Stimulated activated CD4-positive, alpha-beta T cell treated with anti-CD3 and anti-CD28 coated beads, TNF-alpha, amount 100 ng/mL, for 24 hours (primary cell): ENCODE data around the gene HASPIN.
"Not testable (repeated sequence)": the region's sequence is repeated elsewhere in the genome, so short reads cannot be mapped to it uniquely, and the experiment has no call there.

Experiments
- DNase-seq, 3 experiments: peaks; one replicate each; pipeline ENCODE4 v3.0.0-alpha.2; 2020; ENCODE audit warnings: low read depth in 3 of 3

HASPIN gene

DNA sequence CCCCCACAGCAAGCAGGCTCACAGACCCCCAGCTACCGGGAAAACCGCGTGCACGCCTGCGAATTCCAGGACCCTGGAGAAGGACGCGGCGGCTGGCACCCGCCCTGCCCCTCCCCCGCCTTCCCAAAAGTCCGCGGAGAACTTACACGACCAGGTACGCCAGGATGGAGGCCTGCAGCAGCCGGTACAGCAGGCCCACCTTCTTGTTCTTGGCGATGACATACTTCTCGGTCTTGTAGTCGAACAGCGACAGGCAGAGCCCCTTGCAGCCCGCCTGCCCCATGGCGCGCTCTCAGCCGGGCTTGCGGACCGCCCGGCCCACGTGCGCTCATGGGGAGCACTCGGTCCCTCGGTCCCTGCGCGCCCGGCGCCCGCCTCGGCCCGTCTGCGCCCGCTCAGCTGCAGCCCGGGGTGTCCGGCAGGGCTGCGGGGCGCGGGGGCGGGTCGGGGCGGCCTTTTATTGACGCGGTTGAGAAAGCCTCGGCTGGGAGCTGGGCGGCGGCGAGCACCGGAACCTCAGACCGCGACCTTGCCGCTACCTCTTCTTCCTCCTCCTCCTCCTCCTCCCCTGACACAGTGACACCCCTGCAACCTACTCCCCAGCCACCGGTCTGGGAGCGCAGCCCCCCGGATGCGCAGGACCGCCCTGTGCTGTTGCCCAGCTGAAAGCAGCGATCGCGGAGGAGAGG is 27.8 kb upstream of the HASPIN start, which contains the start of gene P2RX5:
P2RX5 (minus strand) TSS at position 433 of the 689 bp plus-strand sequence; CDS start at position 283, 150 bp downstream.
- peak in 2 of 3 experiments; percentile 20 to 43 for DNase-seq

DNA sequence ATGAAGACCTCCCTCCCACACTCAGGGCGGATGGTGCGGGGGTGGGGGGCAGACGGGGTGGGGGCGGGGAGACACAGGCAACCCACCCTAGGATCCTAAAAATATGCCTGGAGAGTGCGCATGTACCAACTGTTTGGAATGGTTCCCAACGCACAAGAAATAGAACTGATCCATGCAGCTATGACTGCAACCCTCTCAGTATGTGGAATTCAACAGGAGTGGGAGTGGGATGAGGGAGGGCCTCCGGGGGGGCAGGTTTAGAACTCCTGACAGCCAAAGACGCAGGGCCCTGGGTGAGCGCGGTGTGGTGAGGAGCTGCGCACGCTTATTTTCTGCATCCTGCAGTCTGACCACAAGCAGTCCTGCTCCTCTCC is 26.6 kb upstream of the HASPIN start:
- DNase-seq = no peak

DNA sequence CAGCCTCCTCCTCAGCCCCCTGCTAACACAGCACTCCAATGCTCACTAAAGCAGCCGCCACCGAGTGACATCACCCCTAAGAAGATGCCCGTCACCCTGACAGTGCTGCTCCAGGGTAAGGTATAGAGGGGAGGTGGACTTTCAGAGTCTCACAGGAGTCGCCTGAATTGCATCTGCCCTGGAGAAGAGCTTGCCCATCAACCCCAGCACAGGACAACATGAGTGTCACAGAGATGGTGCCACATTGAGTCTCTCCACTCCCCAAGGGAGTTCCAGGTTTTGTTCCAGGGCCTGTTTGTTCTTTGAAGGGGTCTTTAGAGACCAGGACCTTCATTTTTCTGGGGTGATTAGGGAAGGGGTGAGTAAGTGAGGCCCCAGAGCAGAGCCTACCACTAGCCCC is 25.6 kb upstream of the HASPIN start:
- DNase-seq = no peak

DNA sequence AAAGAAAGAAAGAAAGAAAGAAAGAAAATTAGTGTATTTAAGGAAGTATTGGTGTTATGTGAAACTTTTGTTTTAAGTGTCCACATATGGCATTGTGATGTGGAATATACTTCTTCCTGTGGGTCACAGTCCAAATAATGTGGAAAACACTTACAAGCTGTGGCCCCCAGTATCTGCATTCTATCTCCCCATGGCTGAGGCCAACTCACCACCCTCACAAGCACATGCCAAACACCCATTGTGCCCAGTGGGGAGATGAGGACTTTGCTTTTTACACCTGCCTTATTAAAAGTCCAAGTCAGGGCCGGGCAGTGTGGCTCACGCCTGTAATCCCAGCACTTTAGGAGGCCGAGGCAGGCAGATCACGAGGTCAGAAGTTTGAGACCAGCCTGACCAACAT is 23.8 kb upstream of the HASPIN start:
- no peak for DNase-seq

DNA sequence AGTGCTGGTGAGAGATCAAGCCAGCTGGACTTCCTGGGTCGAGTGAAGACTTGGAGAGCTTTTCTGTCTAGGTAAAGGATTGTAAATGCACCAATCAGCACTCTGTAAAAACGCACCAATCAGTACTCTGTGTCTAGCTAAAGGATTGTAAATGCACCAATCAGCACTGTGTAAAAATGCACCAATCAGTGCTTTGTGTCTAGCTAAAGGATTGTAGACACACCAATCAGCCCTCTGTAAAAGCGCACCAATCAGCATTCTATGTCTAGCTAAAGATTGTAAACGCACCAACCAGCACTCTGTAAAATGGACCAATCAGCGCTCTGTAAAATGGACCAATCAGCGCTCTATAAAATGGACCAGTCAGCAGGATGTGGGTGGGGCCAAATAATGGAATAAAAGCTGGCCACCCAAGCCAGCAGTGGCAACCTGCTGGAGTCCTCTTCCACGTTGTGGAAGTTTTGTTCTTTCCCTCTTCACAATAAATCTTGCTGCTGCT is 21.6 kb upstream of the HASPIN start:
- DNase-seq = not testable (repeated sequence)

DNA sequence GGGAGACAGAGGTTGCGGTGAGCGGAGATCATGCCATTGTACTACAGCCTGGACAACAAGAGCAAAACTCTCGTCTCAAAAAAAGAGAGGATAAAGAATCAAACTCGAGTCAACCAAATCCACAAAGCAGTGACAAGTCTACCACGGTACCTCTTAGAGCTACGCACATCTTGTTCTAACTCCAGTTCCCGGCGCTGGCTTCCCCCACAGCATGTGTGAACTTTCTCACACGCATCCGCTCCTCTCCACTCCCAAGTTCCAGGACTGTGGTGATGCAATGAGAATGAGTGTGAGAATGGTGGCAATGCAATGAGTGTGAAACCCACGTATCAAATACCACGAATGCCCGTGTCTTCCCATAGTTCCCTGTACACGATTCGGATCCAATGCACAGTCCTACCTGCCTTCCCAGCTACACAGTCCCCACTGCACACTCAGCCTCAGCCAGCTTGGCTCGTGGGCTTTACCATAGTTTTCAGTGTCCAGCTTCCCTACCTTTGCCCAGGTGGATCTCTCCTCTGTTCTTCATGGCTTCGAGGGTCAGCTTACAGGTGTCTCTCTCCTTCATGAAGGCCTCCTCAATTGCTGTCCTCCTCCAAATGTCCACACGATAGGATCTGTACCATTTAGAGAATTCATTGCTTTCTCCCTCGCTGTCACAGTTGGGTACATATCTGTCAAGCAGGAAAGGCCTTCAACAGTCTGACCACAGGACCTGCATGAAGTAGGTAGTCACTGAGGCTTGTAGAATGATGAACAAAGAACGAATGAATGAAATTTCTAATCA is 18.6 kb upstream of the HASPIN start:
- DNase-seq = no peak

DNA sequence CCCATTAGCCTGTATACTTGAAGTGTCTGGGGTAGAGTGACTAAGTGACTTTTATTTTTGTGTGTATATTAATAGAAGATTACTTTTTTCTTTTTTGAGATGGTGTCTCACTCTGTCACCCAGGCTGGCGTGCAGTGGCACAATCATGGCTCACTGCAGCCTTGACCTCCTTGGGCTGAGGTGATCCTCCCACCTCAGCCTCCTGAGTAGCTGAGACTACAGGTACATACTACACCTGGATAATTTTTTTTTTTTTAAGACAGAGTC is 18.1 kb upstream of the HASPIN start:
- not testable (repeated sequence) for DNase-seq

DNA sequence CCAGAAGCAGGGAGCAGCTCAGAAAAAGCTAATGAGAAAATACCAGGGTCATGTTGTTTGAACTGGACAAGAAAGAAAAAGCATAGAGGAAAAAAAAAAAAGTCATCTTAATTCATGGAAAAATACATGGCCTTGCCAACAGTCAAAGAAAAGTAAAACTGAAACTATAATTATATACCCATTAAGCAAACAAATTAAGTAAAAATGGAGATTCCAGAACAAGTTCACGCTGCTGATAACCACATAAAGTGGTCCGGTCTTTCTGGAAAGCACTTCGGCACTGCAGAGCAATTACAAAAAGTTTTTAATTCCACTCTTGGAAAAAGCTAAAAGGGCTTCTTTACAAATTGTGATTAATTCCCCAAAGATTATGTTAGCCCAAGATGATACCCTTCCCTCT is 15.3 kb upstream of the HASPIN start:
- DNase-seq = no peak

DNA sequence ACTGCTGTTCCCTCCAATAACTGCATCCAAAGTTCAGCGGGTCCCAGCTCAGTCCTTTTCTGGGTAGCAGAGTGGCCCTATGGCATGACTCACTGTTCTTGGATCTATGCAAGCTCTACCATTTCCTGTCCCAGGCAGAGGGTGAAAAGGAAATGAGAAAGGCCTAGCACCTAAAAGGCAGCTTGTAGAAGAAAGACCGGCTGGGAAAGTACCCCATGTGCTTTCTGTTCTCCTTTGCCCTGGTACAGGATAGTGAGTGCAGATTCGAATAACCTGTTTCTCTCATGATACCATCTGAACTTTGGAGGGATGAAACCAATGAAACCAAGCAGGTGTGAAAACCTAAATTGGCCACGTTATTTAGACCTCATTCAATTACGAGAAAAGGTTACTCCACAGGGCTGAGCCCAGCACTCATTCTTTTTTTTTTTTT is 12.7 kb upstream of the HASPIN start:
- peak; percentile 40 to 60 (median 59) for DNase-seq

DNA sequence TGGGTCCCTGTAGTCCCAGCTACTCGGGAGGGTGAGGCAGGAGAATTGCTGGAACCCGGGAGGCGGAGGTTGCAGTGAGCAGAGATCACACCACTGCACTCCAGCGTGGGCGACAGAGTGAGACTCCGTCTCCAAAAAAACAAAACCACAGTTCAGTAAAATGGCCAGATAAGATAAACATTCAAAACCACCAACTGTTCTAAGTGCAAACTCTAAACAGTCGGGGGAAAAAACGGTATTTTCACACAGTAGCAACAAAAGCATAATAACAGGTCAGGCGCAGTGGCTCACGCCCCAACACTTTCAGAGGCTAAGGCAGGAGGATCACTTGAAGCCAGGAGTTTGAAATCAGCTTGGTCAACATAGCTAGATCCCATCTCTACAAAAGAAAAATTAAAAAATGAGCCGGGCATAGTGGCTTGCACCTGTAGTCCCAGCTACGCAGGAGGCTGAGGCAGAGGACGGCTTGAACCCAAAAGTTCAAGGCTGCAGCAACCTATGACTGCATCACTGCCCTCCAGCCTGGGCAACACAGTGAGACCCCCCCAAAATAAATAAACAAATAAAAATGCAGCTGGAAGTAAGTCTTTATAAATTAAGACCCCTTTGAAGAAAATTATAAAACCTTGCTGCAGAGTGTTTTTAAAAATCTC is 10.8 kb upstream of the HASPIN start:
- peak in 1 of 3 experiments; percentile 44 for DNase-seq

DNA sequence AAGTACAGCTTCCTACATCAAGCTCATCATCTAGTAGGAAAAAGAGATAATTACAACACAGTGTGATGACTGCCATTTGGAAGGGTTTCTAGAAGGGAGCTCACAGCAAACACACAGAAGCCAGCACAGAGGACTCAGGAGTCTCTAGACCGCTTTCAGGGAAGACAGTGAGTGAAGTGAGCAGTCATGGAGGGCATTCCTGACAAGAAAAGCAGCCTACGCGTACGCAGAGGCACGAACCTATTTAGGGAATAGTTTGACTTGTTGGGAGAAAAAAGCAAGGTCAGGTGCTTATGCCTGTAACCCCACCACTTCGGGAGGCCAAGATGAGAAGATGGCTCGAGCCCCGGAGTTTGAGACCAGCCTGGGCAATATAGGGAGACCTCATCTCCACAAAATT is 8.4 kb upstream of the HASPIN start:
- no peak for DNase-seq

DNA sequence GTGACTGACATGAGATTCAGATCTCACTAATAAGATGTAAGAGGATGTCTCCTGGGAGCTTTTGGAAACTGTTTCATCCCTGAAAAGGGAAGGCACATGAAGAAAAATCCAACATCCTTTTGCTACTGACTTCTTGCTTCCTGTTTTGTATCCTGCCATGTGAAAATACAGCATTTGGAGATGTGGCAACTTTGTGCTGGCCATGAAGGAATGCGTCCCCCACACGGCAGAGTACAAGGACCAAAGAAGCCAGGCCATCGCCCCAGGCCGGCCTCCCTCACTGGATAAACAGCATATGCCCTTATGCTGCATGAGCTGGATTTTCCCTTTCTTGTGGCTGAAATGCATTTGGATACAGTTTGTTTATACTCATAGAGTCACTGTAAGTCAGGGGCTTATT is 5.5 kb upstream of the HASPIN start:
- DNase-seq = no peak

DNA sequence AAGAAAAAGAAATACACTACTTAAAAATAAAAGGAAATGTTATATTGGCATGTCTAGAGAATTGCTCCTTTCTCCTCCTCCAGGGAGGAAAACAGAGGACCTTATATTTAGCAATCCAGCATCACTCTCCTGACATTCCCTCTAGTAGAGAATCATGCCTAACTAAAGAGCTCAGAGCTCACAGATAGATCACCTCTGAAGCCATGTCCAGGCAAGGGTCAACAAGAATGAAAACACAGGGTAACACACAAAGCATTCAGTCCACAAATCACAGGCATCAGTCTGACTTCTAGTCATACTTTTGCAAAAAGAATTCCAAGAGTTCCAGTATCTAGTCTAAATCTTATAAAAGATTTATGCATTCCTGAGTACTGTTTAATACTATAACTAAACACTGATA is 4.4 kb upstream of the HASPIN start:
- DNase-seq = no peak

DNA sequence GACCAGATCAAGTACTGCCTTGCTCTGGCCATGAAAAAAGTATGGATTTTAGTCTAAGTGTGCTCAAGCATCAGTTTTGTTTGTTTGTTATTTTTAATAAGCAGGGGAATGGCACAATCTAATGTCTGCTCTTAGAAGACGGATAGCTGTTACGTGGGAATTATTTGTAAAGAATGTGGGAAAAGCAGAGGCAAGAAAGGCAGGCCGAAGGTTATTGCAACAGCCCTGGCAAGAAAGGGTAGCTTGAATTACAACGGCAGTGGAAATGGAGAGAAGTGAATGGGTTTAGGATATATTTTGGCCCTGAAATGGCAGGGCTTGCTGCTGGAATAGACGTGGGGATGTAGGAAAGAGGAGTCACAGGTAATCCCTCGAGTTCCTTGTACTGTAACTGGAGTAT is 987 bp upstream of the HASPIN start:
- DNase-seq = no peak

DNA sequence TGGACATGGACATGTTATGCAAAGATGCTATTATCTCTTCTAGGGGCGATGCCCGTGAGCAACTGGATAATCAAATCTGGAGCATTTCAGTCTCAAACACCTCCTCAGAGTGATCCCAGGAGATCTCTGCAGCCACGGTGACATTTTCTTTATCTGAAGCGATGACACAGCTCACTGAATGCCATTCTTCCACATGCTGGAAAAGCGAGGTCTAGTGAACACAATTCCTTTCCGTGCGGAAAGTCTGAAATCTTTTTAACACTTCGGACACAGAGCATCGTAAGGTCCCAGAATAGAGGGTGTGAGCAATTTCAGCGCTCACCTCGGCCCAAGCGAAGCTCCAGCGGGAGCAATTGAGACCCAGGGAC is 531 bp upstream of the HASPIN start:
- no peak for DNase-seq

DNA sequence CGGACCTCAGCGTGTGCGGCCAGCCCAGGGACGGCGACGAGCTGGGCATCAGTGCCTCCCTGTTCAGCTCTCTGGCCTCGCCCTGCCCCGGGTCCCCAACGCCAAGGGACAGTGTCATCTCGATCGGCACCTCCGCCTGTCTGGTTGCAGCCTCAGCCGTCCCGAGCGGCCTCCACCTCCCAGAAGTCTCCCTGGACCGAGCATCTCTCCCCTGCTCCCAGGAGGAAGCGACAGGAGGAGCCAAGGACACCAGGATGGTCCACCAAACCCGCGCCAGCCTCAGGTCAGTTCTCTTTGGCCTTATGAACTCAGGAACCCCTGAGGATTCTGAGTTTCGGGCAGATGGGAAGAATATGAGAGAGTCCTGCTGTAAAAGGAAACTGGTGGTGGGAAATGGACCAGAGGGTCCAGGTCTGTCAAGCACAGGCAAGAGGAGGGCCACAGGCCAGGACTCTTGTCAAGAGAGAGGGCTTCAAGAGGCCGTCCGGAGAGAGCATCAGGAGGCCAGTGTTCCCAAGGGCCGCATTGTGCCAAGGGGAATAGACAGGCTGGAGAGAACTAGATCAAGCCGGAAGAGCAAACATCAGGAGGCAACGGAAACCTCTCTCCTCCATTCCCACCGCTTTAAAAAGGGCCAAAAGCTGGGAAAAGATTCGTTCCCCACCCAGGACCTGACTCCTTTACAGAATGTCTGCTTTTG is 825 bp downstream of the HASPIN start:
- no peak for DNase-seq

DNA sequence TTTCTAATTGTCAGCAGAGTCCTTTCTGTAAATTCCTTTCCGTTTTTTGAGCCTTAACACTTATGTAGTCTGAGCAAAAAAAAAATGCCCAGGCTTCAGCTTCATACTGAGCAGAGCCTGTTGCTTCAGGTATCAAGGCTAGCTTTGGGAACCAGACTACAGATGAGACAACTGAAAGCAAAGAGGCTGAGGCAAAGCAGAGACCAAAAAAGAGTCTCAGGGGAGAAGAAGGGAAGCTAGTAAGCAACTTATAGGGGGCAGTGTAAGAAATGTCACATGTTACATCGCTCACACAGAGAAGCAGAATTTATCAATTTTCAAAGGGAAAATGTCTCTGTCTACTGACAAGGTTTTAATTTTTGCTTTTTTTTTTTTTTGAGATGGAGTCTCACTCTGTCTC is 3.3 kb downstream of the HASPIN start:
- no peak for DNase-seq

DNA sequence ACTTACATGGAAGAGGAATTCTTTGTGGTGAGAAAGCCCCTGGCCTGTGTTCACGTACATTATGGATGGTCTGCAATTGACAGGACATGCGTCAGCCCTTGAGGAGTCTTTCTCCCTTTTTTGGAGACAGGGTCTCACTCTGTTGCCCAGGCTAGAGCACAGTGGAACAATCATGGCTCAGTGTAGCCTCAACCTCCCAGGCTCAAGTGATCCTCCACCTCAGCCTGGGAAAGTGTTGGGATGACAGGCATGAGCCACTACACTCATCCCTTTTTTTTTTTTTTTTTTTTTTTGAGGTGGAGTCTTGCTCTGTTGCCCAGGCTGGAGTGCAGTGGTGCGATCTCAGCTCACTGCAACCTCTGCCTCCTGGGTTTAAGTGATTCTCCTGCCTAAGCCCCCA is 4.4 kb downstream of the HASPIN start:
- DNase-seq = not testable (repeated sequence)

DNA sequence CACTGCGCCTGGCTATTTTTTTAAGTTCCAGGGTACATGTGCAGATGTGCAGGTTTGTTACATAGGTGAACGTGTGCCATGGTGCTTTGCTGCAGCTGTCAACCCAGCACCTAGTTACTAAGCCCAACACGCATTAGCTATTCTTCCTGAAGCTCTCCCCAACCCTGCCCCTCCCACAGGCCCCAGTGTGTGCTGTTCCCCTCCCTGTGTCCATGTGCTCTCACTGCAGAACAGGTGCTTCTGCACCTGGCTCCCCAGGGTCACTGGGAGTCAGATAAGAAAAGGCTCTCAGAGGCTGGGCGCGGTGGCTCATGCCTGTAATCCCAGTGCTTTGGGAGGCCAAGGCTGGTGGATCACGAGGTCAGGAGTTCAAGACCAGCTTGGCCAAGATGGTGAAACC is 6.2 kb downstream of the HASPIN start:
- no peak for DNase-seq

DNA sequence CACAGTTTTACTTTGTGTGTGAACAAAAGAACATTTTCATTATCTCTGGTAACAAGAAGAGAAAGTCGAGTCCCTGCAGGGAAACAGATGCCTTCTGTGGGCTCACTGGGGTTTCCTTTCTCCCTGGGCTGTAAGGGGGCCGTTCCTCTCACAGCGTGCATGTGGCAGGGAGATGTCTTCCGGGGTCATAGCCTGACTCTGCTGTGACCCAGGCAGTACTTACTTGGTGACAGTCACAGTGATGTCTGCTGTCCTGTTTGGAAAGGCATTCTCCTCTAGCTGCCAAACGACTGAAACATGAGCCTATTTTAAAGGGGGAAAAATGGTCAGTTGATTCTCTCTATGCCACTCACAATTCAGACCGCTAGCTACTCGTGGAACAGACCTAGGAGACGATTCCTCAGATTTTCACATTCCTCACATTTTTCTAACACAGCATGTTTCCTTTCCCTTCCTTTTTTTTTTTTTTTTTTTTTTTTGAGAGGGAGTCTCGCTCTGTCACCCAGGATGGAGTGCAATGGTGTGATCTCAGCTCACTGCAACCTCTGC is 7.3 kb downstream of the HASPIN start:
- DNase-seq = no peak

DNA sequence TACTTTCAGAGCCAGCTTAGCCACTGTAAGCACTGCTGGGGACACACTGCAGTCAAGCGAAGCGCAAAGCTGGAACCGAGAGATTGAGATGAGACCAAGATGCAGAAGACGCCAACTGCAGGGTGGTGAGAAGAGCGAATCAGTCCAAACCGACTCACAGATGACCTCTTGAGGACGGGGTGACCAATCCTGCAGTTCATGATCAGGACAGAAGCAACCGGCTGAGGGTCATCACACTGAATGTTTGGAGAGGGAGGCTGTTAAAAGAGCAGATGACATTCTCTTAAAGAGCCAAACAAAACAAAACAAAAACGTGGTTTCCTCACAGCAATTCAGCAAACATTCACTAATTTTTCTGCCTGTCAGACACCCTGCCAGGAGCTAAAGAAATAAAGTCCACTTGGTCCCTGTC is 8.5 kb downstream of the HASPIN start:
- DNase-seq = no peak

DNA sequence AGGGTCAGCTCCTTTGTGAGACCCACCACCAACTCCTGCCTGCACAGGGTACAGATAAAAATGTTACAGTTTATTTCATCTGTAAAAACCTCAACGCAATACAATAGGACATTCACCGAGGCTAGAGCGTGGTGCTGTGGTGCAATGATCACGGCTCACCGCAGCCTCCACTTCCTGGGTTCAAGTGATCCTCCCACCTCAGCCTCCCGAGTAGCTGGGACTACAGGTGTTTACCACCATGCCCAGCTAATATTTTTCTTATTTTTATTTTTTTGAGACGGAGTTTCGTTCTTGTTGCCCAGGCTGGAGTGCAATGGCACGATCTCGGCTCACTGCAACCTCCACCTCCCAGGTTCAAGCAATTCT is 11.2 kb downstream of the HASPIN start:
- DNase-seq = not testable (repeated sequence)
